HEK293 (cell line): ENCODE measurements around the gene CDCP1.

Source experiments
- BCL11A ChIP-seq: fragments of 450-650 bp; formaldehyde crosslinking; IDR thresholded peaks from 2 replicates; pipeline ENCODE4 v1.5.1; 2016; ENCODE audit warnings: low read depth, missing biosample characterization, missing genetic modification characterization
- CTCF ChIP-seq: fragments of 450-650 bp; formaldehyde crosslinking; IDR thresholded peaks from 2 replicates; pipeline ENCODE4 v1.5.1; 2016; ENCODE audit warnings: missing biosample characterization, missing genetic modification characterization
- SP3 ChIP-seq: fragments of 450-650 bp; formaldehyde crosslinking; IDR thresholded peaks from 2 replicates; pipeline ENCODE4 v1.5.1; 2016; ENCODE audit warnings: missing biosample characterization, missing genetic modification characterization
- TSHZ1 ChIP-seq: fragments of 450-650 bp; formaldehyde crosslinking; IDR thresholded peaks from 2 replicates; pipeline ENCODE4 v1.5.1; 2016; ENCODE audit warnings: missing biosample characterization, missing genetic modification characterization, borderline replicate concordance
- YY1 ChIP-seq: fragments of 450-650 bp; formaldehyde crosslinking; IDR thresholded peaks from 2 replicates; pipeline ENCODE4 v1.5.1; 2018; ENCODE audit warnings: missing biosample characterization, missing genetic modification characterization
- ZBTB7A ChIP-seq: fragments of 450-650 bp; formaldehyde crosslinking; IDR thresholded peaks from 2 replicates; pipeline ENCODE4 v1.5.1; 2016; ENCODE audit warnings: low read depth, missing biosample characterization, missing genetic modification characterization
- ZEB2 ChIP-seq: fragments of 450-650 bp; formaldehyde crosslinking; IDR thresholded peaks from 2 replicates; pipeline ENCODE4 v1.5.1; 2016; ENCODE audit warnings: missing biosample characterization, missing genetic modification characterization
- ZNF513 ChIP-seq: fragments of 450-650 bp; IDR thresholded peaks from 2 replicates; pipeline ENCODE4 v1.5.1; 2018; ENCODE audit warnings: missing biosample characterization, missing genetic modification characterization
- ZNF623 ChIP-seq: fragments of 450-650 bp; formaldehyde crosslinking; IDR thresholded peaks from 2 replicates; pipeline ENCODE4 v1.5.1; 2016; ENCODE audit warnings: missing biosample characterization, missing genetic modification characterization
- ZNF629 ChIP-seq: fragments of 450-650 bp; formaldehyde crosslinking; IDR thresholded peaks from 2 replicates; pipeline ENCODE4 v1.5.1; 2017; ENCODE audit warnings: missing biosample characterization, missing genetic modification characterization
- ZNF658 ChIP-seq: fragments of 450-650 bp; formaldehyde crosslinking; IDR thresholded peaks from 2 replicates; pipeline ENCODE4; 2016; ENCODE audit warnings: missing biosample characterization, missing genetic modification characterization

- TF ChIP-seq CTCF (tag by site-specific recombination) (no peak), ZNF658 (tag by site-specific recombination) (no peak), YY1 (tag by site-specific recombination) (no peak), ZBTB7A (tag by site-specific recombination) (no peak), ZNF513 (no peak), ZEB2 (tag by site-specific recombination) (no peak), ZNF623 (no peak), BCL11A (no peak), SP3 (tag by site-specific recombination) (no peak), ZNF629 (tag by site-specific recombination) (no peak), TSHZ1 (tag by site-specific recombination) (no peak)
Measured at GRCh38 chr3:45166321-45166879, 20.2 kb upstream of the CDCP1 start.
